Mammary epithelial cell (primary cell): ENCODE measurements around the gene ZNF341.
"Not testable (repeated sequence)": the region's sequence is repeated elsewhere in the genome, so short reads cannot be mapped to it uniquely, and the experiment has no call there.

ENCODE experiments used
- EZH2 ChIP-seq: IDR thresholded peaks from 2 replicates; pipeline ENCODE4 v1.6.1; 2012; ENCODE audit warnings: low read length, inconsistent platforms, borderline replicate concordance
- TF ChIP-seq, protein P1 (sequence below), 2 donors: IDR thresholded peaks in 1 of 2; conservative IDR thresholded peaks in 1 of 2; 2 replicates each; pipeline ENCODE4 v1.5.1; 2011 to 2012; ENCODE audit warnings: inconsistent platforms in 2 of 2, low read length in 2 of 2, mild to moderate bottlenecking in 2 of 2, control low read depth in 1 of 2, low read depth in 1 of 2; ENCODE audit not compliant: insufficient read depth in 1 of 2; ENCODE audit errors: extremely low read depth in 1 of 2

DNA sequence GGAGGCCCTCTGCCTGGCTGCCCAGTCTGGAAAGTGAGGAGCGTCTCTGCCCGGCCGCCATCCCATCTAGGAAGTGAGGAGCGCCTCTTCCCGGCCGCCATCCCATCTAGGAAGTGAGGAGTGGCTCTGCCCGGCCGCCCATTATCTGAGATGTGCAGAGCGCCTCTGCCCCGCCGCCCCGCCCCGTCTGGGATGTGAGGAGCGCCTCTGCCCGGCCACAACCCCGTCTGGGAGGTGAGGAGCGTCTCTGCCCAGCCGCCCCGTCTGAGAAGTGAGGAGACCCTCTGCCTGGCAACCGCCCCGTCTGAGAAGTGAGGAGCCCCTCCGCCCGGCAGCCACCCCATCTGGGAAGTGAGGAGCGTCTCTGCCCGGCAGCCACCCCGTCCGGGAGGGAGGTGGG, 32.8 kb upstream of the ZNF341 start:
- TF ChIP-seq, protein P1, sequence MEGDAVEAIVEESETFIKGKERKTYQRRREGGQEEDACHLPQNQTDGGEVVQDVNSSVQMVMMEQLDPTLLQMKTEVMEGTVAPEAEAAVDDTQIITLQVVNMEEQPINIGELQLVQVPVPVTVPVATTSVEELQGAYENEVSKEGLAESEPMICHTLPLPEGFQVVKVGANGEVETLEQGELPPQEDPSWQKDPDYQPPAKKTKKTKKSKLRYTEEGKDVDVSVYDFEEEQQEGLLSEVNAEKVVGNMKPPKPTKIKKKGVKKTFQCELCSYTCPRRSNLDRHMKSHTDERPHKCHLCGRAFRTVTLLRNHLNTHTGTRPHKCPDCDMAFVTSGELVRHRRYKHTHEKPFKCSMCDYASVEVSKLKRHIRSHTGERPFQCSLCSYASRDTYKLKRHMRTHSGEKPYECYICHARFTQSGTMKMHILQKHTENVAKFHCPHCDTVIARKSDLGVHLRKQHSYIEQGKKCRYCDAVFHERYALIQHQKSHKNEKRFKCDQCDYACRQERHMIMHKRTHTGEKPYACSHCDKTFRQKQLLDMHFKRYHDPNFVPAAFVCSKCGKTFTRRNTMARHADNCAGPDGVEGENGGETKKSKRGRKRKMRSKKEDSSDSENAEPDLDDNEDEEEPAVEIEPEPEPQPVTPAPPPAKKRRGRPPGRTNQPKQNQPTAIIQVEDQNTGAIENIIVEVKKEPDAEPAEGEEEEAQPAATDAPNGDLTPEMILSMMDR (conservative IDR thresholded peaks at IDR 0.05 in 1 of 2, IDR thresholded peaks at IDR 0.05 in 1 of 2; ENCODE audit: extremely low read depth in 1 of 2, insufficient read depth in 1 of 2, low read depth in 1 of 2, low read length in 2 of 2) = not testable (repeated sequence)
- TF ChIP-seq EZH2 = not testable (repeated sequence)
